PC-9 (cell line): ENCODE results near the gene PTGDS.

Source experiments
- EZH2 ChIP-seq: fragments of 200-600 bp; sonication (generic); IDR thresholded peaks from 2 replicates; pipeline ENCODE4 v1.8.0; 2017; ENCODE audit warnings: antibody characterized with exemption, low read depth
- TF ChIP-seq, protein P1 (sequence below): fragments of 200-600 bp; sonication (generic); conservative IDR thresholded peaks from 2 replicates; pipeline ENCODE4 v1.6.1; 2017; ENCODE audit warnings: mixed run types, antibody characterized with exemption, mild to moderate bottlenecking, moderate library complexity

DNA sequence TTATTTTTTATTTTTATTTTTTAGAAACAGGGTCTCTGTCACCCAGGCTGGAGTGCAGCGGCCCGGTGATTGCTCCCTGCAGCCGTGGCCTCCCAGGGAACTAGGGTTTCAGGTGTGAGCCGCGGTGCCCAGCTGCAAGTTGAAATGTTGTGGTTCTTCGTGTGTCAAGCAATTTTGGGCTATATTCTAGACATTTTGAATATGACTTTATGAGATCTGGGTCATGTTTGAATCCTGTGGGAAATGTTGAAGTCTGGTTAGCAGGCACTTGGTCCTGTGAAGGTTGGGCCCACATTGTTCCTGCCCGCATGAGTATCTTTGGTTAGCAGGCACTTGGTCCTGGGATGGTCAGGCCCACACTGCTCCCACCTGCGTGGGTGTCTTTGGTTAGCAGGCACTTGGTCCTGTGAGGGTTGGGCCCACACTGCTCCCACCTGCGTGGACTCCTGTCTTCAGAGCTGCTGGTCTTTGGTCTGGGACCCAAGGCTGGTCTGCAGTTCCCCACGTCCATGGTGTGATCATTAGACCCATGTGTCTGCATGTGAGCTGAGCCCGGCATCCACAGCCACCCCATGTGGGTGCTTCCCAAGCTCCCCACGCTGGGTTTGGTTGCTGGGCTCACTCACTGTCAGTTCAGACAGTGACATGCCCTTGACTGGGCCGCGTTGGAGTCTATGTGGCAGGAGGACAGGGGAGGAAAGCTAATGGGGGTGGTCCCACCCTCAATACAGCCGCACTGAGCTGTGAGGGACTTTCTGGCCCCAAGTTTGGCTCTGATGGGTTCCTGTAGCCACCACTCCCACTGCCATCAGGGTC, 39.9 kb upstream of the PTGDS start:
- TF ChIP-seq, protein P1, sequence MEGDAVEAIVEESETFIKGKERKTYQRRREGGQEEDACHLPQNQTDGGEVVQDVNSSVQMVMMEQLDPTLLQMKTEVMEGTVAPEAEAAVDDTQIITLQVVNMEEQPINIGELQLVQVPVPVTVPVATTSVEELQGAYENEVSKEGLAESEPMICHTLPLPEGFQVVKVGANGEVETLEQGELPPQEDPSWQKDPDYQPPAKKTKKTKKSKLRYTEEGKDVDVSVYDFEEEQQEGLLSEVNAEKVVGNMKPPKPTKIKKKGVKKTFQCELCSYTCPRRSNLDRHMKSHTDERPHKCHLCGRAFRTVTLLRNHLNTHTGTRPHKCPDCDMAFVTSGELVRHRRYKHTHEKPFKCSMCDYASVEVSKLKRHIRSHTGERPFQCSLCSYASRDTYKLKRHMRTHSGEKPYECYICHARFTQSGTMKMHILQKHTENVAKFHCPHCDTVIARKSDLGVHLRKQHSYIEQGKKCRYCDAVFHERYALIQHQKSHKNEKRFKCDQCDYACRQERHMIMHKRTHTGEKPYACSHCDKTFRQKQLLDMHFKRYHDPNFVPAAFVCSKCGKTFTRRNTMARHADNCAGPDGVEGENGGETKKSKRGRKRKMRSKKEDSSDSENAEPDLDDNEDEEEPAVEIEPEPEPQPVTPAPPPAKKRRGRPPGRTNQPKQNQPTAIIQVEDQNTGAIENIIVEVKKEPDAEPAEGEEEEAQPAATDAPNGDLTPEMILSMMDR, result no peak
- no peak for TF ChIP-seq EZH2
